GM12878 (cell line): Measurements from ENCODE around the gene CBR3. TPM values are rescaled to one million over a fixed set of nuclear protein-coding genes. Genes with fewer than 3 reads are reported as not detected.

Experiments
- ATAC-seq: fragments of 200-7000 bp; cut with Tn5 transposase; 3 replicates; pipeline ENCODE4 v1.9.1; 2020; ENCODE audit warnings: mild to moderate bottlenecking, moderate library complexity
- BruUV-seq: library from RNA; stranded (reverse); fragments of 400-500 nt; replicated peaks from 2 replicates; lab custom pipeline; 2021; lab: Mats Ljungman, UMichigan
- CTCF ChIA-PET: fragments of 300-600 bp; sonication (Branson Sonifier 250); formaldehyde crosslinking; extraction: SDS; loops from one replicate; lab custom pipeline; 2021; ENCODE audit warnings: inconsistent platforms; lab: Yijun Ruan, JAX
- POLR2A ChIA-PET: fragments of 350-600 bp; formaldehyde crosslinking; extraction: SDS; loops from one replicate; lab custom pipeline; 2021; ENCODE audit warnings: inconsistent platforms; lab: Charles Lee
- RAD21 ChIA-PET: fragments of 300-600 bp; sonication (Branson Sonifier 250); formaldehyde crosslinking; loops from one replicate; lab custom pipeline; 2023; ENCODE audit warnings: antibody characterized with exemption; ENCODE audit not compliant: unreplicated experiment; lab: Charles Lee
- SMC1A ChIA-PET: fragments of 300-600 bp; sonication (Branson Sonifier 250); formaldehyde crosslinking; loops from one replicate; lab custom pipeline; 2023; ENCODE audit not compliant: unreplicated experiment, uncharacterized antibody; lab: Charles Lee
- DNase-seq: peaks from one replicate; pipeline ENCODE4 v3.0.0-alpha.2; 2011; ENCODE audit warnings: low read depth, low spot score
- FAIRE-seq: peaks from 3 replicates; lab custom pipeline; 2011; peaks lifted over from hg19 to GRCh38; lab: Jason Lieb, UNC
- H2AFZ ChIP-seq: 2 replicates; pipeline ENCODE4 v1.6.0; 2011; ENCODE audit warnings: low read depth, low read length, control low read depth; ENCODE audit not compliant: control insufficient read depth
- H3K27ac ChIP-seq: 2 replicates; pipeline ENCODE4 v1.5.1; 2011; ENCODE audit warnings: control low read depth; ENCODE audit not compliant: control insufficient read depth, insufficient read depth
- H3K27me3 ChIP-seq, 2 experiments: replicated peaks in 1 of 2; 2 replicates each; pipeline versions ENCODE4 v1.6.0 to v1.6.1; 2011; ENCODE audit warnings: low read length in 1 of 2; ENCODE audit not compliant: control insufficient read depth in 2 of 2, insufficient read depth in 2 of 2
- H3K36me3 ChIP-seq, 2 experiments: 2 replicates each; pipeline ENCODE4 v1.5.1; 2011; ENCODE audit warnings: low read length in 1 of 2; ENCODE audit not compliant: control insufficient read depth in 2 of 2, insufficient read depth in 2 of 2
- H3K4me1 ChIP-seq: 2 replicates; pipeline ENCODE4 v1.6.1; 2011; ENCODE audit warnings: mild to moderate bottlenecking, low read length, moderate library complexity, mixed read lengths; ENCODE audit not compliant: control insufficient read depth, insufficient read depth
- H3K4me2 ChIP-seq: 2 replicates; pipeline ENCODE4 v1.6.0; 2011; ENCODE audit warnings: control low read depth; ENCODE audit not compliant: control insufficient read depth, insufficient read depth
- H3K4me3 ChIP-seq: fragments of 200-600 bp; sonication (generic); 2 replicates; pipeline ENCODE4 v1.5.1; 2016
- H3K79me2 ChIP-seq: 2 replicates; pipeline ENCODE4 v1.6.0; 2011; ENCODE audit warnings: low read length; ENCODE audit not compliant: control insufficient read depth, insufficient read depth
- H3K9ac ChIP-seq: 2 replicates; pipeline ENCODE4 v1.8.0; 2011; ENCODE audit warnings: low read length, control low read depth, mixed read lengths; ENCODE audit not compliant: control insufficient read depth, insufficient read depth
- H3K9me3 ChIP-seq: replicated peaks from 3 replicates; pipeline ENCODE4 v1.5.1; 2011; ENCODE audit warnings: mild to moderate bottlenecking, low read length; ENCODE audit not compliant: control insufficient read depth, insufficient read depth
- H4K20me1 ChIP-seq: 2 replicates; pipeline ENCODE4 v1.6.0; 2011; ENCODE audit not compliant: control insufficient read depth, insufficient read depth
- CBX3 ChIP-seq: fragments of 200-600 bp; sonication (generic); IDR thresholded peaks from 2 replicates; pipeline ENCODE4 v1.6.1; 2016; ENCODE audit warnings: low read depth, borderline replicate concordance
- CUX1 ChIP-seq: IDR thresholded peaks from 2 replicates; pipeline ENCODE4 v1.6.1; 2012; ENCODE audit warnings: improper control_type of control experiment, low read depth, low read length; ENCODE audit not compliant: insufficient replicate concordance
- EP300 ChIP-seq, 2 experiments: fragments of 150-350 bp in 1 of 2; IDR thresholded peaks; 2 replicates each; pipeline ENCODE4 v1.6.1; 2011 to 2012; ENCODE audit warnings: low read depth in 2 of 2, low read length in 2 of 2, borderline replicate concordance in 1 of 2, improper control_type of control experiment in 1 of 2, inconsistent platforms in 1 of 2; ENCODE audit not compliant: control insufficient read depth in 1 of 2
- HDAC6 ChIP-seq: fragments of 200-600 bp; sonication (generic); IDR thresholded peaks from one replicate; pipeline ENCODE4 v1.8.0; 2017; ENCODE audit warnings: antibody characterized with exemption; ENCODE audit not compliant: unreplicated experiment
- HDGF ChIP-seq: fragments of 450-650 bp; IDR thresholded peaks from 2 replicates; pipeline ENCODE4 v1.6.1; 2016; ENCODE audit warnings: antibody characterized with exemption
- IRF5 ChIP-seq: fragments of 450-650 bp; IDR thresholded peaks from 2 replicates; pipeline ENCODE4 v1.6.1; 2017; ENCODE audit warnings: borderline replicate concordance
- MXI1 ChIP-seq: fragments of 150-350 bp; IDR thresholded peaks from 2 replicates; pipeline ENCODE4 v1.6.1; 2011; ENCODE audit warnings: low read depth, mild to moderate bottlenecking, inconsistent platforms, low read length, improper control_type of control experiment
- NFIC ChIP-seq: IDR thresholded peaks from 2 replicates; pipeline ENCODE4 v1.6.1; 2012; ENCODE audit warnings: low read depth, mild to moderate bottlenecking, inconsistent platforms, low read length, moderate library complexity
- POLR2AphosphoS5 ChIP-seq: IDR thresholded peaks from 2 replicates; pipeline ENCODE4 v1.6.1; 2011; ENCODE audit warnings: mild to moderate bottlenecking, low read length, inconsistent platforms
- RELA ChIP-seq: fragments of 450-650 bp; IDR thresholded peaks from 2 replicates; pipeline ENCODE4 v1.8.0; 2014; ENCODE audit warnings: borderline replicate concordance; ENCODE audit not compliant: partially characterized antibody
- SMAD1 ChIP-seq: fragments of 450-650 bp; IDR thresholded peaks from 2 replicates; pipeline ENCODE4 v1.6.1; 2018; ENCODE audit warnings: mild to moderate bottlenecking, low read depth; ENCODE audit not compliant: partially characterized antibody
- SMC3 ChIP-seq: IDR thresholded peaks from 2 replicates; pipeline ENCODE4 v1.6.1; 2011; ENCODE audit warnings: low read length, improper control_type of control experiment, borderline replicate concordance
- TARDBP ChIP-seq: IDR thresholded peaks from 2 replicates; pipeline ENCODE4 v1.6.1; 2016; ENCODE audit warnings: borderline replicate concordance
- TCF12 ChIP-seq: IDR thresholded peaks from 2 replicates; pipeline ENCODE4 v1.6.1; 2011; ENCODE audit warnings: low read depth, mild to moderate bottlenecking, low read length
- WGBS: methylation state at CpG from one replicate; pipeline ENCODE4 v1.1.6; 2016; ENCODE audit warnings: low lambda C conversion rate; ENCODE audit not compliant: insufficient replicate concordance, insufficient coverage; ENCODE audit errors: missing lambda C conversion rate; 5-methylcytosine and 5-hydroxymethylcytosine counted together
- in situ Hi-C: fragments of 300-500 bp; cut with MboI; formaldehyde crosslinking; loops from 9 replicates; pipeline ENCODE4 v1.14.3; 2018; ENCODE audit warnings: mixed read lengths
- intact Hi-C: fragments of 100-400 bp; cut with micrococcal nuclease; formaldehyde crosslinking; loops from one replicate; pipeline ENCODE4 v1.14.2; 2022; ENCODE audit not compliant: unreplicated experiment
- polyA plus RNA-seq, 11 experiments: library from polyadenylated mRNA; depleted of rRNA in 4 of 11; unstranded in 6 of 11; stranded (reverse) in 5 of 11; fragments of >200 nt; fragmentation: Nextera tagmentation in 4 of 11; fragmentation: Illumina TruSeq in 1 of 11; extraction: Ambion mirVana in 4 of 11; extraction: Trizol in 1 of 11; gene quantifications; 1 replicate in 1 of 11; 2 replicates in 10 of 11; pipeline versions ENCODE4 v1.2.1 to v1.2.3, GENCODE V29; 2011 to 2016; ENCODE audit warnings: inconsistent platforms in 2 of 11, missing spikeins in 2 of 11, low read depth in 1 of 11
- total RNA-seq, 4 experiments: library from RNA; depleted of rRNA in 3 of 4; stranded (reverse); fragments of >200 nt in 3 of 4; fragmentation: Illumina TruSeq in 1 of 4; extraction: Trizol in 1 of 4; gene quantifications; 2 replicates each; pipeline versions ENCODE4 v1.2.1 to v1.2.3, GENCODE V29; 2013 to 2021
- TF ChIP-seq, protein P1 (sequence below): fragments of 450-650 bp; IDR thresholded peaks from 2 replicates; pipeline ENCODE4 v1.6.1; 2017; ENCODE audit warnings: antibody characterized with exemption, mild to moderate bottlenecking, moderate library complexity

The CBR3 gene
- total and polyA plus RNA-seq, 10 of the 15 experiments (the other 5 are each of a cell fraction or from before 2014, with no cell fraction given): 0.48 to 17.2 (median 11.2) TPM

DNA sequence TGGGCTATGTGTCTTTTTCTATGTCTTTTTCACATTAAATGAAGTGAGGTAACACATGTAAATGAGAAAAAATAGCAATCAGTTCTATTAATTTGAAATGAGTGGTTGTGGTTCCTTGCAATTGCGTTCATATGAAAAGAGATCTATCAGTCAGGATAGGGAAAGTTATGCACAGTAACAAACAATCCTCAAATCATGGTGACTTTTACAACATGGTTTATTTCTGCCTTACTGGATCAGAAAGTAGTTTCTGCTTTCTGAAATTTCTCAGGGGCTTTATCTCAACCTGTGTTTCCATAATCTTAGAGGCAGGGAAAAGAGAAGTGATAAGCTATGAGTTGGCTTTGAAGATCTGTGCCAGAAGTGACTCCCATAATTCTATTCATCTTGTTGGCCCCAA, 60.7 kb downstream of the CBR3 start:
- ChIA-PET POLR2A (no interaction called here), RAD21 (no interaction called here), SMC1A (no interaction called here), CTCF (no interaction called here)
- DNase-seq (no peak), ATAC-seq (no peak), FAIRE-seq (no peak)
- WGBS: 100% methylated on average over 1 of the region's 1 CpG
- Histone ChIP-seq H3K27ac (no peak overlapping the region), H3K4me1 (no peaks in the 10 kb centered on the region), H2AFZ (no peak overlapping the region), H3K9ac (no peak overlapping the region), H3K79me2 (no peaks in the 10 kb centered on the region), H3K4me2 (no peak overlapping the region), H3K4me3 (no peak overlapping the region), H3K9me3 (no peaks in the 10 kb centered on the region), H4K20me1 (no peaks in the 10 kb centered on the region), H3K27me3 (no peaks in the 10 kb centered on the region), H3K36me3 (no peaks in the 10 kb centered on the region)
- intact Hi-C loops: no loop called here
- in situ Hi-C loops: no loop called here
- no TSS peak for BruUV-seq
- TF ChIP-seq, protein P1, sequence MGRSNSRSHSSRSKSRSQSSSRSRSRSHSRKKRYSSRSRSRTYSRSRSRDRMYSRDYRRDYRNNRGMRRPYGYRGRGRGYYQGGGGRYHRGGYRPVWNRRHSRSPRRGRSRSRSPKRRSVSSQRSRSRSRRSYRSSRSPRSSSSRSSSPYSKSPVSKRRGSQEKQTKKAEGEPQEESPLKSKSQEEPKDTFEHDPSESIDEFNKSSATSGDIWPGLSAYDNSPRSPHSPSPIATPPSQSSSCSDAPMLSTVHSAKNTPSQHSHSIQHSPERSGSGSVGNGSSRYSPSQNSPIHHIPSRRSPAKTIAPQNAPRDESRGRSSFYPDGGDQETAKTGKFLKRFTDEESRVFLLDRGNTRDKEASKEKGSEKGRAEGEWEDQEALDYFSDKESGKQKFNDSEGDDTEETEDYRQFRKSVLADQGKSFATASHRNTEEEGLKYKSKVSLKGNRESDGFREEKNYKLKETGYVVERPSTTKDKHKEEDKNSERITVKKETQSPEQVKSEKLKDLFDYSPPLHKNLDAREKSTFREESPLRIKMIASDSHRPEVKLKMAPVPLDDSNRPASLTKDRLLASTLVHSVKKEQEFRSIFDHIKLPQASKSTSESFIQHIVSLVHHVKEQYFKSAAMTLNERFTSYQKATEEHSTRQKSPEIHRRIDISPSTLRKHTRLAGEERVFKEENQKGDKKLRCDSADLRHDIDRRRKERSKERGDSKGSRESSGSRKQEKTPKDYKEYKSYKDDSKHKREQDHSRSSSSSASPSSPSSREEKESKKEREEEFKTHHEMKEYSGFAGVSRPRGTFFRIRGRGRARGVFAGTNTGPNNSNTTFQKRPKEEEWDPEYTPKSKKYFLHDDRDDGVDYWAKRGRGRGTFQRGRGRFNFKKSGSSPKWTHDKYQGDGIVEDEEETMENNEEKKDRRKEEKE: no peak
- TF ChIP-seq RELA: no peak
- TF ChIP-seq IRF5: no peak
- no peak for TF ChIP-seq SMC3
- TF ChIP-seq EP300 (IDR thresholded peaks at IDR 0.05; ENCODE audit: borderline replicate concordance in 1 of 2, control insufficient read depth in 1 of 2, low read depth in 2 of 2, low read length in 2 of 2): no peak
- no peak for TF ChIP-seq HDGF
- no peak for TF ChIP-seq POLR2AphosphoS5
- no peak for TF ChIP-seq NFIC
- TF ChIP-seq CBX3: no peak
- no peak for TF ChIP-seq HDAC6
- TF ChIP-seq CUX1: no peak
- TF ChIP-seq TARDBP: no peak
- no peak for TF ChIP-seq SMAD1
- TF ChIP-seq MXI1: no peak
- TF ChIP-seq TCF12: no peak
